VCaP (cell line): ENCODE results near the gene DNAJC30.

Source experiments
- H3K27ac ChIP-seq: fragments of 450-650 bp; 2 replicates; pipeline ENCODE4 v1.5.1; 2017
- TF ChIP-seq, protein P1 (sequence below): fragments of 450-650 bp; conservative IDR thresholded peaks from 2 replicates; pipeline ENCODE4 v1.5.1; 2017; ENCODE audit warnings: mild to moderate bottlenecking, moderate library complexity

Gene DNAJC30

DNA sequence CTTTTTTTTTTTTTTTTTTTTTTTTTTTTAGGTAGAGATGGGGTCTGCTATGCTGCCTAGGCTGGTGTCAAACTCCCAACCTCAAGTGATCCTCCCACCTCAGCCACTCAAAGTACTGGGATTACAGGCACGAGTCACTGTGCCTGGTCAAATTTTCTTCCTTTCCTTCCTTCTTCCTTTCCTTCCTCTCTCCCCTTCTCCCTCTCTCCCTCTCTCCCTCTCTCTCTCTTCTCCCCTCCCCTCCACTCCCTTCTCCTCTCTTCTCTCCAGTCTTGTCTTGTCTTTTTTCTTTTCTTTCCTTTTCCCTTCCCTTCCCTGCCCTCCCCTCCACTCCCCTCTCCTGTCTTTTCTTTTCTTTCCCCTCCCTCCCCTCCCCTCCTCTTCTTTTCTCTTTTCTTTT lies 51.7 kb downstream of the DNAJC30 start:
- no peak overlapping the region for H3K27ac ChIP-seq
- TF ChIP-seq, protein P1, sequence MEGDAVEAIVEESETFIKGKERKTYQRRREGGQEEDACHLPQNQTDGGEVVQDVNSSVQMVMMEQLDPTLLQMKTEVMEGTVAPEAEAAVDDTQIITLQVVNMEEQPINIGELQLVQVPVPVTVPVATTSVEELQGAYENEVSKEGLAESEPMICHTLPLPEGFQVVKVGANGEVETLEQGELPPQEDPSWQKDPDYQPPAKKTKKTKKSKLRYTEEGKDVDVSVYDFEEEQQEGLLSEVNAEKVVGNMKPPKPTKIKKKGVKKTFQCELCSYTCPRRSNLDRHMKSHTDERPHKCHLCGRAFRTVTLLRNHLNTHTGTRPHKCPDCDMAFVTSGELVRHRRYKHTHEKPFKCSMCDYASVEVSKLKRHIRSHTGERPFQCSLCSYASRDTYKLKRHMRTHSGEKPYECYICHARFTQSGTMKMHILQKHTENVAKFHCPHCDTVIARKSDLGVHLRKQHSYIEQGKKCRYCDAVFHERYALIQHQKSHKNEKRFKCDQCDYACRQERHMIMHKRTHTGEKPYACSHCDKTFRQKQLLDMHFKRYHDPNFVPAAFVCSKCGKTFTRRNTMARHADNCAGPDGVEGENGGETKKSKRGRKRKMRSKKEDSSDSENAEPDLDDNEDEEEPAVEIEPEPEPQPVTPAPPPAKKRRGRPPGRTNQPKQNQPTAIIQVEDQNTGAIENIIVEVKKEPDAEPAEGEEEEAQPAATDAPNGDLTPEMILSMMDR: no peak
